ENCODE results near the gene HOMER2. TPM values are rescaled to one million over a fixed set of nuclear protein-coding genes. Genes with fewer than 3 reads are reported as not detected.

Gene HOMER2
- total and polyA plus RNA-seq, 2 donors (not counting 3 experiments of a cell fraction or from before 2014, with no cell fraction given), result 0.60 to 0.68 TPM

DNA sequence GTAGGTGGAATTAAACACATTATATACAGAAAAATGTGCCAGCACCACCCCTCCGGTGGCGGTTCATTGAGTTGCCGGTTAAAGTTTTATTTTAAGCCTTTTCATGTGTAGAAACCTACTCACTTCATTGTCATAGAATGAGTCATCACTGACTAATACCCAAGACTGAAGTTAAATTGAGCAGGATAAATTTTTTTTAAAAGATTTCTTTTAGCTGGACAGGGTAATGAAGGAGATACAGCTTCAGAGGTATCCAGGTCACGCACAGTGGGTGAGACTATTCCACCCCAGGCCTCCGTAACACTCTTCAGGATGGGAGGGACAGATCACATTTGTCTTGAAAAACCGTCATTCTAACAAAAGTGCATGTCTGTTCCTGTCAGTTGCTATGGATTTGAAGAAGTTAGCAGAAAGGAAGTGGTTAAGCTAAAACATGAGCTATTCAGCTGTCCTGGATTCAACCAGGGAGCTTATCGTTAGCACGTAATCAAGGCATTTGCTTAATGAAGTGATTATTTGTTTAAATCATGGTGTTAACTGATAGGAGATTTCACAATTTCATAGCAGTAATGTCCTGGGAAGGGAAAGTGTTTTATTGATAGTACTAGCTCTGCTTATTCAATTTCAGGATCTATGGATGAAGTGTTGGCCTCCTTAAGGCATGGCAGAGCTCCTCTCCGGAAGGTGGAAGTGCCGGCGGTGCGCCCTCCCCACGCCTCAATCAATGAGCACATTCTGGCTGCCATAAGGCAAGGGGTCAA lies 119.7 kb downstream of the HOMER2 start:
- peak; percentile 45 for DNase-seq (ENCODE audit: low read depth, low spot score)
- Histone ChIP-seq H3K4me3 (replicated peaks in 1 of 3; ENCODE audit: insufficient read depth in 1 of 3, low read depth in 1 of 3, low read length in 3 of 3) (no peak overlapping the region), H2AFZ (ENCODE audit: low read depth, low read length) (no peak overlapping the region), H3K36me3 (ENCODE audit: control insufficient read depth in 2 of 2, extremely low read depth in 1 of 2, insufficient read depth in 2 of 2, low read length in 2 of 2) (peaks cover 21 to 45% of the 10 kb centered on the region in 2 experiments), H3K4me1 (ENCODE audit: control insufficient read depth, extremely low read depth, insufficient read depth, low read length) (peaks cover 16% of the 10 kb centered on the region), H3K79me2 (ENCODE audit: control insufficient read depth, insufficient read depth, low read length) (no peaks in the 10 kb centered on the region), H3K9me3 (replicated peaks; ENCODE audit: control insufficient read depth, insufficient read depth, low read length) (no peaks in the 10 kb centered on the region), H3K27ac (ENCODE audit: insufficient read depth, low read depth, low read length) (peak overlapping the region; percentile 24), H3K9me1 (replicated peaks; ENCODE audit: control insufficient read depth, extremely low read depth, insufficient read depth, low read length) (no peaks in the 10 kb centered on the region), H3K4me2 (ENCODE audit: insufficient read depth, low read length) (peak overlapping the region; percentile 13), H4K20me1 (replicated peaks; ENCODE audit: control insufficient read depth, extremely low read depth, insufficient read depth, low read length) (no peaks in the 10 kb centered on the region), H3K27me3 (ENCODE audit: control insufficient read depth in 2 of 2, insufficient read depth in 2 of 2, low read length in 2 of 2) (no peaks in the 10 kb centered on the region), H3K9ac (replicated peaks; ENCODE audit: extremely low read depth, insufficient read depth, low read length) (peak overlapping the region; percentile 10)
- FAIRE-seq, result peak; percentile 85
- BruUV-seq (replicated peaks), result no TSS peak
- CTCF ChIA-PET, result interaction anchor here (0.6 to 2.1 kb wide), 6 partner anchors 8 to 167 kb away, joined by 3 to 10 read pairs (median 4); partner anchors contain the start of gene WHAMM
- POLR2A ChIA-PET, result no interaction called here
- dilution Hi-C loops (cut with MboI; ENCODE audit: extremely low pct_ligation_motif_present, low sequenced_read_pairs) (no loop called here), intact Hi-C loops (cut with micrococcal nuclease) (loop anchor here (5.0 kb wide), 1 partner anchor 170 kb away; no protein-coding TSS in a partner anchor)
- no peak for TF ChIP-seq MYC (IDR thresholded peaks at IDR 0.05; ENCODE audit: low read depth, low read length)
- peak; percentile 94 for TF ChIP-seq FOS (IDR thresholded peaks at IDR 0.05; ENCODE audit: borderline replicate concordance, insufficient read depth, low read length)
- no peak for TF ChIP-seq POLR2AphosphoS5 (IDR thresholded peaks at IDR 0.05; ENCODE audit: insufficient read depth, low read depth, low read length)
- no peak for TF ChIP-seq CTCF (IDR thresholded peaks at IDR 0.05; ENCODE audit: extremely low read depth in 1 of 2, insufficient read depth in 1 of 2, low read depth in 1 of 2, low read length in 2 of 2)
- TF ChIP-seq JUN (IDR thresholded peaks at IDR 0.05; ENCODE audit: borderline replicate concordance, insufficient read depth, insufficient read length, low read depth), result peak; percentile 88
- TF ChIP-seq EZH2 (IDR thresholded peaks at IDR 0.05; ENCODE audit: borderline replicate concordance, low read depth, low read length, severe bottlenecking), result no peak

Measured in endothelial cell of umbilical vein (primary cell).